ENCODE results near the gene TMEM61.

The TMEM61 gene

GRCh38 chr1:55033265-55033614, 52.8 kb downstream of the TMEM61 start:
- no peak overlapping the region for H3K27ac Mint-ChIP-seq
- DNase-seq (no peak), ATAC-seq (replicated peaks) (no peak)
- H3K4me1 Mint-ChIP-seq (ENCODE audit: low read depth in 2 of 2), result no peaks in the 10 kb centered on the region
- H3K36me3 Mint-ChIP-seq (ENCODE audit: insufficient read depth), result no peaks in the 10 kb centered on the region
- peaks cover 69 to 89% of the 10 kb centered on the region in 2 donors for H3K27me3 Mint-ChIP-seq
- no peak overlapping the region for H3K4me3 Mint-ChIP-seq
- H3K9me3 Mint-ChIP-seq, result no peaks in the 10 kb centered on the region

GRCh38 chr1:55034476-55035133, 54.2 kb downstream of the TMEM61 start:
- Mint-ChIP-seq H3K27ac (no peak overlapping the region), H3K27me3 (peaks cover 75 to 95% of the 10 kb centered on the region in 2 donors), H3K4me1 (ENCODE audit: low read depth in 2 of 2) (peaks cover 0 to 3% of the 10 kb centered on the region in 2 donors), H3K4me3 (no peak overlapping the region), H3K36me3 (ENCODE audit: insufficient read depth) (no peaks in the 10 kb centered on the region), H3K9me3 (no peaks in the 10 kb centered on the region)
- ATAC-seq (replicated peaks) (no peak), DNase-seq (no peak)

GRCh38 chr1:55035904-55036303, 55.5 kb downstream of the TMEM61 start:
- Mint-ChIP-seq H3K4me1 (ENCODE audit: low read depth in 2 of 2) (peaks cover 0 to 3% of the 10 kb centered on the region in 2 donors), H3K9me3 (no peaks in the 10 kb centered on the region), H3K4me3 (no peak overlapping the region), H3K27ac (no peak overlapping the region), H3K36me3 (ENCODE audit: insufficient read depth) (no peaks in the 10 kb centered on the region), H3K27me3 (peaks cover 73 to 95% of the 10 kb centered on the region in 2 donors)
- ATAC-seq (replicated peaks) (no peak), DNase-seq (no peak)

GRCh38 chr1:55037733-55038551, 57.5 kb downstream of the TMEM61 start:
- Mint-ChIP-seq H3K9me3 (no peaks in the 10 kb centered on the region), H3K27me3 (peaks cover 71 to 97% of the 10 kb centered on the region in 2 donors), H3K36me3 (ENCODE audit: insufficient read depth) (no peaks in the 10 kb centered on the region), H3K4me1 (ENCODE audit: low read depth in 2 of 2) (peaks cover 0 to 3% of the 10 kb centered on the region in 2 donors), H3K27ac (no peak overlapping the region), H3K4me3 (no peak overlapping the region)
- no peak for ATAC-seq (replicated peaks)
- no peak for DNase-seq

GRCh38 chr1:55038552-55038838, 58.1 kb downstream of the TMEM61 start:
- no peak overlapping the region for H3K27ac Mint-ChIP-seq
- H3K27me3 Mint-ChIP-seq, result peaks cover 65 to 91% of the 10 kb centered on the region in 2 donors
- DNase-seq (no peak), ATAC-seq (replicated peaks) (no peak)
- peaks cover 0 to 3% of the 10 kb centered on the region in 2 donors for H3K4me1 Mint-ChIP-seq (ENCODE audit: low read depth in 2 of 2)
- no peaks in the 10 kb centered on the region for H3K9me3 Mint-ChIP-seq
- H3K36me3 Mint-ChIP-seq (ENCODE audit: insufficient read depth), result no peaks in the 10 kb centered on the region
- no peak overlapping the region for H3K4me3 Mint-ChIP-seq

GRCh38 chr1:55038974-55039341, 58.5 kb downstream of the TMEM61 start:
- peaks cover 64 to 87% of the 10 kb centered on the region in 2 donors for H3K27me3 Mint-ChIP-seq

GRCh38 chr1:55039342-55040082, 59.1 kb downstream of the TMEM61 start, which contains the start of gene PCSK9:
Gene PCSK9, plus strand, starts transcription at chr1:55039548. Its CDS starts 290 bp downstream, at chr1:55039838.
- no peak for ATAC-seq (replicated peaks)
- Mint-ChIP-seq H3K27ac (no peak within 1 kb of the TSS), H3K4me1 (ENCODE audit: low read depth in 2 of 2) (peaks cover 0 to 3% of the 10 kb centered on the region in 2 donors), H3K36me3 (ENCODE audit: insufficient read depth) (no peaks in the 10 kb centered on the region), H3K4me3 (no peak within 1 kb of the TSS), H3K9me3 (no peaks in the 10 kb centered on the region), H3K27me3 (peaks cover 60 to 81% of the 10 kb centered on the region in 2 donors)
- no peak for DNase-seq

More at GRCh38 chr1:55038974-55039341, 58.5 kb downstream of the TMEM61 start:
- Mint-ChIP-seq H3K27ac (no peak overlapping the region), H3K4me1 (ENCODE audit: low read depth in 2 of 2) (peaks cover 0 to 3% of the 10 kb centered on the region in 2 donors), H3K36me3 (ENCODE audit: insufficient read depth) (no peaks in the 10 kb centered on the region), H3K4me3 (no peak overlapping the region), H3K9me3 (no peaks in the 10 kb centered on the region)
- DNase-seq (no peak), ATAC-seq (replicated peaks) (no peak)

- ATAC-seq (replicated peaks), result no peak
- H3K9me3 Mint-ChIP-seq, result no peaks in the 10 kb centered on the region
- H3K4me3 Mint-ChIP-seq, result no peak overlapping the region
- H3K36me3 Mint-ChIP-seq (ENCODE audit: insufficient read depth), result no peaks in the 10 kb centered on the region
- peaks cover 52 to 73% of the 10 kb centered on the region in 2 donors for H3K27me3 Mint-ChIP-seq
- peaks cover 0 to 3% of the 10 kb centered on the region in 2 donors for H3K4me1 Mint-ChIP-seq (ENCODE audit: low read depth in 2 of 2)
- DNase-seq, result no peak
- H3K27ac Mint-ChIP-seq, result no peak overlapping the region
These were observed 59.9 kb downstream of the TMEM61 start for GRCh38 chr1:55040083-55040932.

GRCh38 chr1:55040933-55041494, 60.6 kb downstream of the TMEM61 start:
- no peak for ATAC-seq (replicated peaks)
- Mint-ChIP-seq H3K27me3 (peaks cover 45 to 66% of the 10 kb centered on the region in 2 donors), H3K9me3 (no peaks in the 10 kb centered on the region), H3K4me3 (no peak overlapping the region), H3K27ac (no peak overlapping the region), H3K4me1 (ENCODE audit: low read depth in 2 of 2) (peaks cover 0 to 3% of the 10 kb centered on the region in 2 donors), H3K36me3 (ENCODE audit: insufficient read depth) (no peaks in the 10 kb centered on the region)
- DNase-seq, result no peak

- Mint-ChIP-seq H3K4me3 (no peak overlapping the region), H3K9me3 (no peaks in the 10 kb centered on the region), H3K36me3 (ENCODE audit: insufficient read depth) (no peaks in the 10 kb centered on the region), H3K4me1 (ENCODE audit: low read depth in 2 of 2) (peaks cover 0 to 3% of the 10 kb centered on the region in 2 donors), H3K27me3 (peaks cover 41 to 60% of the 10 kb centered on the region in 2 donors), H3K27ac (no peak overlapping the region)
- ATAC-seq (replicated peaks), result no peak
- no peak for DNase-seq
These were observed 61.2 kb downstream of the TMEM61 start for GRCh38 chr1:55041613-55042012.

All from effector memory CD8-positive, alpha-beta T cell (primary cell).